ENCODE data around the gene AKNA. TPM values are rescaled to one million over a fixed set of nuclear protein-coding genes. Genes with fewer than 3 reads are reported as not detected.

Gene AKNA
- total and polyA plus RNA-seq, 3 experiments from 2014 or later: 45.6 to 126 (median 126) TPM

- H3K9me3 Mint-ChIP-seq: peaks cover 9 to 14% (median 12%) of the 10 kb centered on the region in 5 donors
- H3K9me3 ChIP-seq (ENCODE audit: low read length): no peaks in the 10 kb centered on the region
- ChIA-PET POLR2A (no interaction called here), CTCF (interaction anchor here (2.3 kb wide), 1 partner anchor 9 kb away, joined by 8 read pairs; no protein-coding TSS in a partner anchor)
- H3K27me3 Mint-ChIP-seq: peaks cover 2 to 15% of the 10 kb centered on the region in 2 donors
- no peaks in the 10 kb centered on the region for H3K27me3 ChIP-seq (ENCODE audit: insufficient read depth, low read length, poor library complexity, severe bottlenecking)
- peaks cover 0 to 6% (median 0%) of the 10 kb centered on the region in 3 donors for H3K36me3 Mint-ChIP-seq
- peak in 1 of 5 donors; percentile 30 for DNase-seq
- H3K36me3 ChIP-seq (ENCODE audit: insufficient read depth, low read length): no peaks in the 10 kb centered on the region
- H3K4me1 ChIP-seq (ENCODE audit: insufficient read depth, low read length): no peaks in the 10 kb centered on the region
- peaks cover 0 to 3% (median 0%) of the 10 kb centered on the region in 3 donors for H3K4me1 Mint-ChIP-seq
- no peak overlapping the region for H3K4me3 Mint-ChIP-seq
- H3K27ac ChIP-seq (ENCODE audit: low read depth, low read length): no peak overlapping the region
- no peak overlapping the region for H3K4me3 ChIP-seq (ENCODE audit: low read length)
- no peak overlapping the region for H3K27ac Mint-ChIP-seq
Measured at GRCh38 chr9:114300153-114300845, 87.5 kb downstream of the AKNA start.

GRCh38 chr9:114299286-114300152, 88.3 kb downstream of the AKNA start:
- no peaks in the 10 kb centered on the region for H3K9me3 ChIP-seq (ENCODE audit: low read length)
- no peaks in the 10 kb centered on the region for H3K27me3 ChIP-seq (ENCODE audit: insufficient read depth, low read length, poor library complexity, severe bottlenecking)
- Mint-ChIP-seq H3K27me3 (peaks cover 0 to 10% of the 10 kb centered on the region in 2 donors), H3K9me3 (peaks cover 17 to 21% (median 20%) of the 10 kb centered on the region in 5 donors), H3K4me3 (no peak overlapping the region), H3K27ac (peak overlapping the region in 1 of 8 donors; percentile 35), H3K36me3 (peaks cover 0 to 10% (median 0%) of the 10 kb centered on the region in 3 donors), H3K4me1 (no peaks in the 10 kb centered on the region)
- H3K27ac ChIP-seq (ENCODE audit: low read depth, low read length): no peak overlapping the region
- ChIA-PET POLR2A (no interaction called here), CTCF (interaction anchor here (2.3 kb wide), 1 partner anchor 9 kb away, joined by 8 read pairs; no protein-coding TSS in a partner anchor)
- DNase-seq: peak in 1 of 5 donors; percentile 14
- H3K4me3 ChIP-seq (ENCODE audit: low read length): no peak overlapping the region
- no peaks in the 10 kb centered on the region for H3K4me1 ChIP-seq (ENCODE audit: insufficient read depth, low read length)
- no peaks in the 10 kb centered on the region for H3K36me3 ChIP-seq (ENCODE audit: insufficient read depth, low read length)

- peaks cover 0 to 10% (median 0%) of the 10 kb centered on the region in 3 donors for H3K36me3 Mint-ChIP-seq
- ChIA-PET CTCF (no interaction called here), POLR2A (no interaction called here)
Measured at GRCh38 chr9:114296338-114296737, 91.4 kb downstream of the AKNA start.

GRCh38 chr9:114294664-114295063, 93.1 kb downstream of the AKNA start:
- Histone ChIP-seq H3K4me1 (ENCODE audit: insufficient read depth, low read length) (no peaks in the 10 kb centered on the region), H3K36me3 (ENCODE audit: insufficient read depth, low read length) (no peaks in the 10 kb centered on the region), H3K27me3 (ENCODE audit: insufficient read depth, low read length, poor library complexity, severe bottlenecking) (peaks cover 4% of the 10 kb centered on the region), H3K4me3 (ENCODE audit: low read length) (no peak overlapping the region), H3K9me3 (ENCODE audit: low read length) (no peaks in the 10 kb centered on the region), H3K27ac (ENCODE audit: low read depth, low read length) (no peak overlapping the region)
- no peak overlapping the region for H3K27ac Mint-ChIP-seq
- H3K4me3 Mint-ChIP-seq: no peak overlapping the region
- H3K36me3 Mint-ChIP-seq: peaks cover 0 to 10% (median 0%) of the 10 kb centered on the region in 3 donors
- ChIA-PET CTCF (interaction anchor here (0.8 to 1.2 kb wide), 2 partner anchors 186 to 212 kb away, joined by 3 to 4 read pairs; no protein-coding TSS in a partner anchor), POLR2A (no interaction called here)
- peaks cover 2 to 10% of the 10 kb centered on the region in 2 donors for H3K27me3 Mint-ChIP-seq
- H3K9me3 Mint-ChIP-seq: peaks cover 18 to 22% (median 21%) of the 10 kb centered on the region in 5 donors
- peaks cover 0 to 3% (median 0%) of the 10 kb centered on the region in 3 donors for H3K4me1 Mint-ChIP-seq
- DNase-seq: no peak

More at GRCh38 chr9:114296338-114296737, 91.4 kb downstream of the AKNA start:
- Mint-ChIP-seq H3K27ac (no peak overlapping the region), H3K4me3 (no peak overlapping the region), H3K27me3 (peaks cover 2 to 4% of the 10 kb centered on the region in 2 donors), H3K9me3 (peaks cover 18 to 22% (median 21%) of the 10 kb centered on the region in 5 donors), H3K4me1 (no peaks in the 10 kb centered on the region)
- no peak overlapping the region for H3K27ac ChIP-seq (ENCODE audit: low read depth, low read length)
- H3K4me1 ChIP-seq (ENCODE audit: insufficient read depth, low read length): no peaks in the 10 kb centered on the region
- peaks cover 4% of the 10 kb centered on the region for H3K27me3 ChIP-seq (ENCODE audit: insufficient read depth, low read length, poor library complexity, severe bottlenecking)
- no peak for DNase-seq
- H3K9me3 ChIP-seq (ENCODE audit: low read length): no peaks in the 10 kb centered on the region
- H3K36me3 ChIP-seq (ENCODE audit: insufficient read depth, low read length): no peaks in the 10 kb centered on the region
- no peak overlapping the region for H3K4me3 ChIP-seq (ENCODE audit: low read length)

GRCh38 chr9:114291886-114292590, 95.7 kb downstream of the AKNA start:
- no peak overlapping the region for H3K27ac Mint-ChIP-seq
- Histone ChIP-seq H3K4me1 (ENCODE audit: insufficient read depth, low read length) (no peaks in the 10 kb centered on the region), H3K9me3 (ENCODE audit: low read length) (no peaks in the 10 kb centered on the region), H3K36me3 (ENCODE audit: insufficient read depth, low read length) (no peaks in the 10 kb centered on the region), H3K27me3 (ENCODE audit: insufficient read depth, low read length, poor library complexity, severe bottlenecking) (peaks cover 4% of the 10 kb centered on the region), H3K4me3 (ENCODE audit: low read length) (no peak overlapping the region), H3K27ac (ENCODE audit: low read depth, low read length) (no peak overlapping the region)
- peaks cover 18 to 22% (median 21%) of the 10 kb centered on the region in 5 donors for H3K9me3 Mint-ChIP-seq
- peaks cover 0 to 3% (median 0%) of the 10 kb centered on the region in 3 donors for H3K4me1 Mint-ChIP-seq
- ChIA-PET CTCF (interaction anchor here (0.7 to 2.5 kb wide), 6 partner anchors 10 to 216 kb away, joined by 3 to 19 read pairs (median 4); partner anchors contain the start of gene COL27A1), POLR2A (no interaction called here)
- peak in 1 of 5 donors; percentile 10 for DNase-seq
- no peak overlapping the region for H3K4me3 Mint-ChIP-seq
- peaks cover 2 to 10% of the 10 kb centered on the region in 2 donors for H3K27me3 Mint-ChIP-seq
- peaks cover 0 to 10% (median 0%) of the 10 kb centered on the region in 3 donors for H3K36me3 Mint-ChIP-seq

GRCh38 chr9:114291064-114291474, 96.7 kb downstream of the AKNA start:
- no peaks in the 10 kb centered on the region for H3K36me3 ChIP-seq (ENCODE audit: insufficient read depth, low read length)
- H3K27me3 ChIP-seq (ENCODE audit: insufficient read depth, low read length, poor library complexity, severe bottlenecking): peaks cover 4% of the 10 kb centered on the region
- Mint-ChIP-seq H3K4me3 (no peak overlapping the region), H3K27me3 (peaks cover 2 to 8% of the 10 kb centered on the region in 2 donors), H3K27ac (peak overlapping the region in 4 of 8 donors; percentile 1 to 86 (median 39)), H3K4me1 (peaks cover 0 to 3% (median 0%) of the 10 kb centered on the region in 3 donors), H3K9me3 (peaks cover 13 to 17% (median 15%) of the 10 kb centered on the region in 5 donors), H3K36me3 (peaks cover 0 to 9% (median 0%) of the 10 kb centered on the region in 3 donors)
- H3K9me3 ChIP-seq (ENCODE audit: low read length): no peaks in the 10 kb centered on the region
- no peaks in the 10 kb centered on the region for H3K4me1 ChIP-seq (ENCODE audit: insufficient read depth, low read length)
- ChIA-PET CTCF (interaction anchor here (0.6 to 2.5 kb wide), 17 partner anchors 9 to 429 kb away, joined by 3 to 19 read pairs (median 4); partner anchors contain the start of gene COL27A1), POLR2A (no interaction called here)
- DNase-seq: peak; percentile 42 to 77 (median 58)
- no peak overlapping the region for H3K4me3 ChIP-seq (ENCODE audit: low read length)
- no peak overlapping the region for H3K27ac ChIP-seq (ENCODE audit: low read depth, low read length)

GRCh38 chr9:114290561-114290986, 97.2 kb downstream of the AKNA start:
- Histone ChIP-seq H3K27me3 (ENCODE audit: insufficient read depth, low read length, poor library complexity, severe bottlenecking) (peaks cover 4% of the 10 kb centered on the region), H3K27ac (ENCODE audit: low read depth, low read length) (no peak overlapping the region), H3K36me3 (ENCODE audit: insufficient read depth, low read length) (no peaks in the 10 kb centered on the region), H3K4me1 (ENCODE audit: insufficient read depth, low read length) (no peaks in the 10 kb centered on the region), H3K9me3 (ENCODE audit: low read length) (no peaks in the 10 kb centered on the region), H3K4me3 (ENCODE audit: low read length) (no peak overlapping the region)
- Mint-ChIP-seq H3K9me3 (peaks cover 9 to 12% (median 10%) of the 10 kb centered on the region in 5 donors), H3K4me1 (peaks cover 0 to 3% (median 0%) of the 10 kb centered on the region in 3 donors), H3K27ac (no peak overlapping the region), H3K4me3 (no peak overlapping the region), H3K27me3 (peaks cover 2 to 5% of the 10 kb centered on the region in 2 donors), H3K36me3 (peaks cover 0 to 5% (median 0%) of the 10 kb centered on the region in 3 donors)
- no peak for DNase-seq
- CTCF ChIA-PET: interaction anchor here (0.6 to 2.5 kb wide), 15 partner anchors 9 to 428 kb away, joined by 3 to 19 read pairs (median 4); partner anchors contain the start of gene COL27A1
- POLR2A ChIA-PET: no interaction called here
